ENCODE data around the gene CHPF. TPM values are rescaled to one million over a fixed set of nuclear protein-coding genes. Genes with fewer than 3 reads are reported as not detected.

Gene CHPF
- total RNA-seq, 4 donors from 2014 or later, result 40.4 to 56.6 (median 52.6) TPM

- DNase-seq, result no peak
Observed at GRCh38 chr2:219561179-219562048, 17.8 kb upstream of the CHPF start.

DNA sequence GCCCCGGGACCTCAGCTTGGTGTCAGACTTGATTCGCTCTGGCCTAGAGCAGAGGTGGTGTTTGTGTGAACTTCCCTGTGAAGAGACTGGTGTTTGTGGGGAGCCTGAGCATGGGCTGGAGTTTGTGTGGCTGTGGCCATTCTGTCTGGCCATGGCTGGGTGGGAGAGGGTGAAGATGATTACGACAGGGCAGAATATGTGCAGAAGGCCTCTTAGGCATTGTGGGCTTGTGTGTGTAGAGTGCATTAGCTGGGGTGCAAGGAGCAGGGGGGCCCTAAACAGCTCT is 17.2 kb upstream of the CHPF start:
- no peak overlapping the region for H3K27ac ChIP-seq
- no peaks in the 10 kb centered on the region for H3K27me3 ChIP-seq
- 69 to 75% methylated on average over 2 to 3 of the region's 3 CpGs for WGBS, 2 donors
- no peaks in the 10 kb centered on the region for H3K9me3 ChIP-seq
- intact Hi-C loops (cut with DNase I), result no loop called here
- H3K4me3 ChIP-seq, result no peak overlapping the region
- no peak for DNase-seq
- H3K36me3 ChIP-seq, result peaks cover 0 to 25% (median 0%) of the 10 kb centered on the region in 3 donors
- H3K4me1 ChIP-seq, result peaks cover 0 to 7% (median 0%) of the 10 kb centered on the region in 3 donors
- TF ChIP-seq POLR2A (IDR thresholded peaks at IDR 0.05) (no peak), CTCF (IDR thresholded peaks at IDR 0.05) (no peak)

More at GRCh38 chr2:219561179-219562048, 17.8 kb upstream of the CHPF start:
- intact Hi-C loops (cut with DNase I), result no loop called here
- Histone ChIP-seq H3K4me1 (peaks cover 0 to 7% (median 0%) of the 10 kb centered on the region in 3 donors), H3K36me3 (peaks cover 0 to 27% (median 0%) of the 10 kb centered on the region in 3 donors), H3K4me3 (no peak overlapping the region), H3K27me3 (no peaks in the 10 kb centered on the region), H3K27ac (no peak overlapping the region), H3K9me3 (no peaks in the 10 kb centered on the region)
- WGBS, 2 donors, result 78 to 82% methylated on average over 16 to 22 of the region's 24 CpGs
- no peak for TF ChIP-seq POLR2A (IDR thresholded peaks at IDR 0.05)
- TF ChIP-seq CTCF (IDR thresholded peaks at IDR 0.05), result no peak

- DNase-seq, result no peak
- H3K27ac ChIP-seq, result no peak overlapping the region
- peaks cover 0 to 26% (median 0%) of the 10 kb centered on the region in 3 donors for H3K36me3 ChIP-seq
- H3K4me1 ChIP-seq, result peaks cover 0 to 7% (median 0%) of the 10 kb centered on the region in 3 donors
- H3K9me3 ChIP-seq, result no peaks in the 10 kb centered on the region
- H3K27me3 ChIP-seq, result no peaks in the 10 kb centered on the region
- no peak for TF ChIP-seq POLR2A (IDR thresholded peaks at IDR 0.05)
- TF ChIP-seq CTCF (IDR thresholded peaks at IDR 0.05), result peak; percentile 21 to 85 (median 34)
- intact Hi-C loops (cut with DNase I), result no loop called here
- WGBS, 2 donors, result 33 to 40% methylated on average over 4 to 5 of the region's 8 CpGs
- no peak overlapping the region for H3K4me3 ChIP-seq
Observed at GRCh38 chr2:219560037-219560892, 16.7 kb upstream of the CHPF start.

DNA sequence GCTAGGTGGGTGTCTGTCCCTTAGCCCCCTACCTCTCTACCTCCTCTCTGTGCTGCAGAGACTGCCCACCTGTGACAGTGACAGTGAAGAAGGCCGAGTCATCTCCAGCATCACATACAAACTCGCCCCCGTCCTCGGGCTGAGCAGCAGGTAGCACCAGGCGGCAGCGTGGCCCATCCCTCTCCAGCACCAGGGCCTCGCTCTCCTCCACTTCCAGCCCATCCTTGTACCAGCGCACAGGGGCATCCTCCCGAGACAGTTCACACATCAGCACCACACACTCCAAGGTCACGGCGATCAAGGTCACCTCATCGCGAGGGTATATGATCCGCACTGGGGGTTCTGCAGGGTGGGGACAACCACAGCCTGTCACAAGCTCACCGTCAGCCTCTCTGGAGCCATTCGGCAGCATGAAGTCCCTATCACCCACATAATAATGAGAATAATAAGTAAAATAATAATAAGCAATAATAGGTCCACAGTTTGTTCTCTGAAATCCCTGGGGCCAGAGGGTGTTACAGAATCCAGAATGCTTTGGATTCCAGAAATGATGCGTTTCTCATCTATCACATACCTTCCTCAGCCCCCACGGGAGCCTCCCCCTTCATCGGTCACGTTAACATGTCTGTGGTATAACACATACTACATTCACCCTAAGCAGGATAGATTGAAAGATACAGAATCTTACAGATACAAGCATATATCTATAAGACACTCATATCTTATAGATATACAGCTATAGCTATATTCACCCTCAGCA is 15.7 kb upstream of the CHPF start:
- Histone ChIP-seq H3K4me1 (peaks cover 0 to 7% (median 0%) of the 10 kb centered on the region in 3 donors), H3K27ac (no peak overlapping the region), H3K36me3 (peaks cover 0 to 26% (median 0%) of the 10 kb centered on the region in 3 donors), H3K27me3 (peaks cover 0 to 3% (median 0%) of the 10 kb centered on the region in 4 donors), H3K9me3 (no peaks in the 10 kb centered on the region), H3K4me3 (no peak overlapping the region)
- intact Hi-C loops (cut with DNase I), result no loop called here
- no peak for DNase-seq
- WGBS, 2 donors, result 82 to 88% methylated on average over 18 to 20 of the region's 20 CpGs
- TF ChIP-seq POLR2A (IDR thresholded peaks at IDR 0.05) (no peak), CTCF (IDR thresholded peaks at IDR 0.05) (no peak)

Measured in esophagus squamous epithelium (tissue), 5 donors.